IMR-90 (cell line): Measurements from ENCODE around the gene GAS2L2. TPM values are rescaled to one million over a fixed set of nuclear protein-coding genes. Genes with fewer than 3 reads are reported as not detected.

ENCODE experiments used
- ATAC-seq: fragments of 200-7000 bp; cut with Tn5 transposase; 2 replicates; pipeline ENCODE4 v1.9.1; 2020; ENCODE audit warnings: low read depth, mild to moderate bottlenecking, moderate library complexity
- BruUV-seq: library from RNA; stranded (reverse); fragments of 400-500 nt; replicated peaks from 2 replicates; lab custom pipeline; 2021; lab: Mats Ljungman, UMichigan
- CTCF ChIA-PET: fragments of 300-600 bp; formaldehyde crosslinking; extraction: SDS; loops from one replicate; lab custom pipeline; 2021; ENCODE audit warnings: antibody characterized with exemption; lab: Yijun Ruan, JAX
- POLR2A ChIA-PET: fragments of 300-600 bp; sonication (Branson Sonifier 250); formaldehyde crosslinking; loops from one replicate; lab custom pipeline; 2022; ENCODE audit warnings: antibody characterized with exemption; ENCODE audit not compliant: unreplicated experiment; lab: Charles Lee
- DNase-seq: peaks from one replicate; pipeline ENCODE4 v3.0.0; 2013
- H2AFZ ChIP-seq: replicated peaks from 2 replicates; pipeline ENCODE3; 2013; ENCODE audit warnings: low read length, mild to moderate bottlenecking; ENCODE audit not compliant: poor library complexity
- H2AK5ac ChIP-seq: 2 replicates; pipeline ENCODE4 v1.6.1; 2013; ENCODE audit warnings: low read depth, low read length, inconsistent platforms
- H2AK9ac ChIP-seq: replicated peaks from 2 replicates; pipeline ENCODE3; 2013; ENCODE audit warnings: mild to moderate bottlenecking, low read depth, low read length, moderate library complexity; ENCODE audit not compliant: poor library complexity
- H2BK120ac ChIP-seq: 2 replicates; pipeline ENCODE4 v1.6.1; 2013; ENCODE audit warnings: low read depth, low read length, inconsistent platforms
- H2BK15ac ChIP-seq: 3 replicates; pipeline ENCODE4 v1.6.1; 2013; ENCODE audit warnings: low read depth, low read length, inconsistent platforms
- H2BK20ac ChIP-seq: 2 replicates; pipeline ENCODE4 v1.6.1; 2013; ENCODE audit warnings: low read depth, mild to moderate bottlenecking, inconsistent platforms, low read length, moderate library complexity
- H2BK5ac ChIP-seq: 2 replicates; pipeline ENCODE4 v1.6.1; 2013; ENCODE audit warnings: mild to moderate bottlenecking, low read depth, low read length, inconsistent platforms; ENCODE audit not compliant: poor library complexity, severe bottlenecking
- H3K14ac ChIP-seq: replicated peaks from 2 replicates; pipeline ENCODE4 v1.6.1; 2013; ENCODE audit warnings: low read depth, low read length, inconsistent platforms
- H3K18ac ChIP-seq: 2 replicates; pipeline ENCODE4 v1.6.1; 2013; ENCODE audit warnings: low read depth, low read length, control low read depth
- H3K23ac ChIP-seq: 2 replicates; pipeline ENCODE4 v1.6.1; 2013; ENCODE audit warnings: low read depth, low read length, inconsistent platforms
- H3K27ac ChIP-seq: 2 replicates; pipeline ENCODE4 v1.5.1; 2013; ENCODE audit warnings: mild to moderate bottlenecking, control low read depth, low read length; ENCODE audit not compliant: insufficient read depth
- H3K27me3 ChIP-seq: 2 replicates; pipeline ENCODE4 v1.6.1; 2013; ENCODE audit warnings: low read length; ENCODE audit not compliant: control insufficient read depth, insufficient read depth
- H3K36me3 ChIP-seq: 2 replicates; pipeline ENCODE4 v1.6.1; 2013; ENCODE audit warnings: low read length, mixed read lengths; ENCODE audit not compliant: control insufficient read depth, insufficient read depth
- H3K4ac ChIP-seq: 2 replicates; pipeline ENCODE4 v1.6.1; 2013; ENCODE audit warnings: low read depth, low read length, inconsistent platforms
- H3K4me1 ChIP-seq: 2 replicates; pipeline ENCODE4 v1.6.1; 2013; ENCODE audit warnings: low read length, mixed read lengths; ENCODE audit not compliant: control insufficient read depth, insufficient read depth
- H3K4me2 ChIP-seq: 2 replicates; pipeline ENCODE4 v1.6.1; 2013; ENCODE audit warnings: low read depth, mild to moderate bottlenecking, control low read depth, low read length, moderate library complexity
- H3K4me3 ChIP-seq: 2 replicates; pipeline ENCODE4 v1.5.1; 2013; ENCODE audit warnings: low read depth, mild to moderate bottlenecking, control low read depth, low read length, moderate library complexity; ENCODE audit not compliant: insufficient read depth
- H3K56ac ChIP-seq: 2 replicates; pipeline ENCODE4 v1.6.1; 2013; ENCODE audit warnings: low read length, inconsistent platforms; ENCODE audit not compliant: insufficient read depth; ENCODE audit errors: extremely low read depth
- H3K79me1 ChIP-seq, 2 experiments: 2 replicates each; pipeline ENCODE4 v1.6.1; 2013; ENCODE audit warnings: low read length in 2 of 2, inconsistent platforms in 1 of 2, low read depth in 1 of 2
- H3K9ac ChIP-seq: 2 replicates; pipeline ENCODE4 v1.6.1; 2013; ENCODE audit warnings: low read depth, low read length, control low read depth
- H3K9me1 ChIP-seq: 2 replicates; pipeline ENCODE4 v1.6.1; 2013; ENCODE audit warnings: low read length, inconsistent platforms; ENCODE audit not compliant: insufficient read depth
- H3K9me3 ChIP-seq: 2 replicates; pipeline ENCODE4 v1.6.1; 2013; ENCODE audit warnings: low read length; ENCODE audit not compliant: control insufficient read depth, insufficient read depth
- H4K20me1 ChIP-seq: 2 replicates; pipeline ENCODE4 v1.6.1; 2013; ENCODE audit warnings: low read length, inconsistent platforms; ENCODE audit not compliant: insufficient read depth
- H4K5ac ChIP-seq: 2 replicates; pipeline ENCODE4 v1.6.1; 2013; ENCODE audit warnings: mild to moderate bottlenecking, low read depth, low read length, control low read depth
- H4K8ac ChIP-seq, 2 experiments: 2 replicates each; pipeline ENCODE4 v1.6.1; 2013; ENCODE audit warnings: low read depth in 2 of 2, low read length in 2 of 2, control low read depth in 1 of 2, inconsistent platforms in 1 of 2
- H4K91ac ChIP-seq: 2 replicates; pipeline ENCODE4 v1.6.1; 2013; ENCODE audit warnings: low read depth, low read length, inconsistent platforms; ENCODE audit not compliant: insufficient read depth
- BHLHE40 ChIP-seq: fragments of 150-350 bp; IDR thresholded peaks from 2 replicates; pipeline ENCODE4 v1.6.1; 2016; ENCODE audit warnings: mild to moderate bottlenecking, low read depth, low read length
- CEBPB ChIP-seq: IDR thresholded peaks from 2 replicates; pipeline ENCODE4 v1.6.1; 2012; ENCODE audit warnings: low read depth, low read length, improper control_type of control experiment
- CHD1 ChIP-seq: IDR thresholded peaks from 2 replicates; pipeline ENCODE4 v1.6.1; 2012; ENCODE audit warnings: low read depth, low read length, improper control_type of control experiment
- CTCF ChIP-seq: conservative IDR thresholded peaks from 2 replicates; pipeline ENCODE4 v1.5.1; 2012; ENCODE audit warnings: mild to moderate bottlenecking, low read depth, low read length, improper control_type of control experiment
- ELK1 ChIP-seq: fragments of 150-350 bp; IDR thresholded peaks from 2 replicates; pipeline ENCODE4 v1.6.1; 2016; ENCODE audit warnings: low read depth, mild to moderate bottlenecking, low read length, moderate library complexity, borderline replicate concordance
- FOS ChIP-seq: fragments of 150-350 bp; IDR thresholded peaks from 2 replicates; pipeline ENCODE4 v1.6.1; 2016; ENCODE audit warnings: low read depth, low read length
- MAFK ChIP-seq: IDR thresholded peaks from 2 replicates; pipeline ENCODE4 v1.6.1; 2012; ENCODE audit warnings: low read depth, low read length, improper control_type of control experiment
- MAZ ChIP-seq: IDR thresholded peaks from 2 replicates; pipeline ENCODE4 v1.6.1; 2012; ENCODE audit warnings: low read depth, mild to moderate bottlenecking, low read length, improper control_type of control experiment, moderate library complexity, borderline replicate concordance
- MXI1 ChIP-seq: IDR thresholded peaks from 2 replicates; pipeline ENCODE4 v1.6.1; 2012; ENCODE audit warnings: low read depth, mild to moderate bottlenecking, low read length, moderate library complexity, borderline replicate concordance
- NFE2L2 ChIP-seq: fragments of 150-350 bp; IDR thresholded peaks from 2 replicates; pipeline ENCODE4 v1.6.1; 2016; ENCODE audit warnings: low read depth, mild to moderate bottlenecking, low read length
- POLR2A ChIP-seq: IDR thresholded peaks from 2 replicates; pipeline ENCODE4 v1.6.1; 2012; ENCODE audit warnings: mild to moderate bottlenecking, low read depth, low read length
- RAD21 ChIP-seq: IDR thresholded peaks from 2 replicates; pipeline ENCODE4 v1.6.1; 2012; ENCODE audit warnings: low read length, improper control_type of control experiment
- RCOR1 ChIP-seq: IDR thresholded peaks from 2 replicates; pipeline ENCODE4 v1.6.1; 2012; ENCODE audit warnings: mild to moderate bottlenecking, low read length, improper control_type of control experiment; ENCODE audit not compliant: insufficient replicate concordance
- RFX5 ChIP-seq: IDR thresholded peaks from 2 replicates; pipeline ENCODE4 v1.8.0; 2012; ENCODE audit warnings: low read depth, mild to moderate bottlenecking, low read length, moderate library complexity
- SMC3 ChIP-seq: fragments of 150-350 bp; IDR thresholded peaks from 2 replicates; pipeline ENCODE4 v1.6.1; 2016; ENCODE audit warnings: low read depth, mild to moderate bottlenecking, antibody characterized with exemption, low read length, moderate library complexity
- USF2 ChIP-seq: fragments of 150-350 bp; IDR thresholded peaks from 2 replicates; pipeline ENCODE4 v1.6.1; 2017; ENCODE audit warnings: mild to moderate bottlenecking, antibody characterized with exemption, low read length, low read depth
- dilution Hi-C: fragments of 300-500 bp; cut with HindIII; formaldehyde crosslinking; loops from one replicate; pipeline ENCODE4 v1.14.3; 2018; ENCODE audit warnings: low sequenced_read_pairs; ENCODE audit not compliant: unreplicated experiment
- in situ Hi-C: fragments of 300-500 bp; cut with MboI; formaldehyde crosslinking; loops from 3 replicates; pipeline ENCODE4 v1.14.3; 2019; ENCODE audit warnings: low sequenced_read_pairs, inconsistent platforms, mixed read lengths
- intact Hi-C: fragments of 100-400 bp; cut with micrococcal nuclease; formaldehyde crosslinking; loops from 2 replicates; pipeline ENCODE4 v1.10.0; 2022
- polyA plus RNA-seq, 3 experiments: library from polyadenylated mRNA; depleted of rRNA; stranded (reverse); fragments of >200 nt; gene quantifications; 2 replicates each; pipeline ENCODE4 v1.2.3, GENCODE V29; 2012; ENCODE audit warnings: low replicate concordance in 1 of 3
- total RNA-seq: library from RNA; depleted of rRNA; stranded (reverse); fragments of >200 nt; gene quantifications from 2 replicates; pipeline ENCODE4 v1.2.3, GENCODE V29; 2012

The GAS2L2 gene
- total and polyA plus RNA-seq, 2 of the 4 experiments (the other 2 are of a cell fraction), result 0.02 TPM; not detected in 1

- Histone ChIP-seq H2BK15ac (no peak overlapping the region), H2AK9ac (no peak overlapping the region), H3K9me1 (peaks cover 9% of the 10 kb centered on the region), H2BK120ac (no peak overlapping the region), H3K4me3 (no peak overlapping the region), H3K56ac (no peak overlapping the region), H2BK5ac (no peak overlapping the region), H2AFZ (no peak overlapping the region), H3K4me2 (no peak overlapping the region), H2BK20ac (no peak overlapping the region), H3K9ac (no peak overlapping the region), H3K18ac (no peak overlapping the region), H4K5ac (no peak overlapping the region), H3K79me1 (peaks cover 10 to 36% of the 10 kb centered on the region in 2 experiments), H3K27me3 (no peaks in the 10 kb centered on the region), H4K91ac (no peak overlapping the region), H4K8ac (no peak overlapping the region), H3K9me3 (no peaks in the 10 kb centered on the region), H3K14ac (no peak overlapping the region), H3K27ac (no peak overlapping the region), H3K4me1 (peaks cover 7% of the 10 kb centered on the region), H3K23ac (no peak overlapping the region), H3K4ac (no peak overlapping the region), H3K36me3 (peaks cover 13% of the 10 kb centered on the region), H4K20me1 (peaks cover 16% of the 10 kb centered on the region; the same call in 1 of the 2 replicates), H2AK5ac (no peak overlapping the region)
- dilution Hi-C loops (no loop called here), intact Hi-C loops (no loop called here), in situ Hi-C loops (no loop called here)
- POLR2A ChIA-PET, result interaction anchor here (0.5 kb wide), 1 partner anchor 39 kb away, joined by 4 read pairs; no protein-coding TSS in a partner anchor
- DNase-seq (no peak), ATAC-seq (no peak)
- no TSS peak for BruUV-seq
- CTCF ChIA-PET, result no interaction called here
- TF ChIP-seq ELK1 (no peak), MAFK (no peak), RCOR1 (no peak), RAD21 (no peak), USF2 (no peak), BHLHE40 (no peak), NFE2L2 (no peak), CEBPB (no peak), RFX5 (no peak), MAZ (no peak), MXI1 (no peak), CHD1 (no peak), POLR2A (no peak), FOS (no peak), SMC3 (no peak), CTCF (no peak)
Observed at GRCh38 chr17:35715416-35715815, 37.6 kb downstream of the GAS2L2 start.
